Kasumi-1 (cell line): ENCODE data around the gene HDAC10.
A peak's percentile ranks its signal among the peaks of the same experiment; 100 is the strongest.

Experiments
- DNase-seq, 2 experiments: peaks; one replicate each; lab custom pipeline; 2025; lab: John Stamatoyannopoulos, UW

The HDAC10 gene

GRCh38 chr22:50255607-50256006, 4.5 kb upstream of the HDAC10 start:
- no peak for DNase-seq

- no peak for DNase-seq
These were observed 4.0 kb upstream of the HDAC10 start for GRCh38 chr22:50255099-50255498.

- no peak for DNase-seq
These were observed 2.9 kb upstream of the HDAC10 start for GRCh38 chr22:50253941-50254340.

GRCh38 chr22:50253046-50253915, 2.2 kb upstream of the HDAC10 start:
- no peak for DNase-seq

- peak; percentile 52 to 76 for DNase-seq
These were observed 1.3 kb upstream of the HDAC10 start for GRCh38 chr22:50252082-50253045.

- DNase-seq = no peak
These were observed 514 bp upstream of the HDAC10 start for GRCh38 chr22:50251477-50252081.

GRCh38 chr22:50250249-50250554, 863 bp downstream of the HDAC10 start:
- no peak for DNase-seq

- no peak for DNase-seq
These were observed 1.5 kb downstream of the HDAC10 start for GRCh38 chr22:50249341-50250248.

- DNase-seq = no peak
These were observed 2.6 kb downstream of the HDAC10 start for GRCh38 chr22:50248196-50249081.

GRCh38 chr22:50247748-50248147, 3.3 kb downstream of the HDAC10 start:
- DNase-seq = no peak

GRCh38 chr22:50246242-50247175, 4.6 kb downstream of the HDAC10 start:
- peak in 1 of 2 experiments; percentile 3 for DNase-seq

GRCh38 chr22:50245214-50246072, 5.6 kb downstream of the HDAC10 start:
- DNase-seq = no peak

GRCh38 chr22:50244420-50245213, 6.4 kb downstream of the HDAC10 start, which contains the start of gene TUBGCP6:
TSS of gene TUBGCP6 (minus strand) at chr22:50245023. CDS start at chr22:50244459, 564 bp downstream.
- DNase-seq = peak; percentile 85 to 86

- DNase-seq = peak; percentile 15 to 30
These were observed 7.2 kb downstream of the HDAC10 start for GRCh38 chr22:50243685-50244419.

- DNase-seq = peak in 1 of 2 experiments; percentile 3
These were observed 8.6 kb downstream of the HDAC10 start for GRCh38 chr22:50242406-50242949.

GRCh38 chr22:50238755-50239154, 12.3 kb downstream of the HDAC10 start:
- no peak for DNase-seq
